Muscle layer of duodenum (tissue), 2 donors: ENCODE measurements around the gene TPH2.

ENCODE experiments used
- H3K27ac ChIP-seq: one replicate; pipeline ENCODE4 v1.7.0; 2013; ENCODE audit warnings: mild to moderate bottlenecking, low read length
- H3K27me3 ChIP-seq: one replicate; pipeline ENCODE4 v1.7.0; 2013; ENCODE audit warnings: low read depth, mild to moderate bottlenecking, control low read depth, low read length
- H3K36me3 ChIP-seq, 2 donors: one replicate each; pipeline ENCODE4 v1.7.0; 2013; ENCODE audit warnings: low read length in 2 of 2, control low read depth in 1 of 2, mild to moderate bottlenecking in 1 of 2; ENCODE audit not compliant: insufficient read depth in 2 of 2, control insufficient read depth in 1 of 2
- H3K4me1 ChIP-seq, 2 donors: one replicate each; pipeline ENCODE4 v1.7.0; 2013; ENCODE audit warnings: low read length in 2 of 2, mild to moderate bottlenecking in 2 of 2, control low read depth in 1 of 2, moderate library complexity in 1 of 2; ENCODE audit not compliant: insufficient read depth in 2 of 2, control insufficient read depth in 1 of 2
- H3K4me3 ChIP-seq, 2 donors: one replicate each; pipeline ENCODE4 v1.7.0; 2013; ENCODE audit warnings: low read length in 2 of 2, low read depth in 1 of 2, mild to moderate bottlenecking in 1 of 2
- H3K9me3 ChIP-seq, 2 donors: one replicate each; pipeline ENCODE4 v1.7.0; 2013; ENCODE audit warnings: low read length in 2 of 2, control low read depth in 1 of 2, mild to moderate bottlenecking in 1 of 2; ENCODE audit not compliant: control insufficient read depth in 1 of 2
- donor health status: healthy.

The TPH2 gene

GRCh38 chr12:72074065-72074464 is 135.4 kb downstream of the TPH2 start:
- H3K27me3 ChIP-seq, result no peaks in the 10 kb centered on the region
- H3K4me3 ChIP-seq, result no peak overlapping the region
- no peaks in the 10 kb centered on the region for H3K36me3 ChIP-seq
- H3K4me1 ChIP-seq, result no peaks in the 10 kb centered on the region
- H3K27ac ChIP-seq, result no peak overlapping the region
- no peaks in the 10 kb centered on the region for H3K9me3 ChIP-seq

GRCh38 chr12:72074956-72075355 is 136.3 kb downstream of the TPH2 start:
- no peak overlapping the region for H3K4me3 ChIP-seq
- H3K9me3 ChIP-seq, result no peaks in the 10 kb centered on the region
- H3K27ac ChIP-seq, result no peak overlapping the region

DNA sequence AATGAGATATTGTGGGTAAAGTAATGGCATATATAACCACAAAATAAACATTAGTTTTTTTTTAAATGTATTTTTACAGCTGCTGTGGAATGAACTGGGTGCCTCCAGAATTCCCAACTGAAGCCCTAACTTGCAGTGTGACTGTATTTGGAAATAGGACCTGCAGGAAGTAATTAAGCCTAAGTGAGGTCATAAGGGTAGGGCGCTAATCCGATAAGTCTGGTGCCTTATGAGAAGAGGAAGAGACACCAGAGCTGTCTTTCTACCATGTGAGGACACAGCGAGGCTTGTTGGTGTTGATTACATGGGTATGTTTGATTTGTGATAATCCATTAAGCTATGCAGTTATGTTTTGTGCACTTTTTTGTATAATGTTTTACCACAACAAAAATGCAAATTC is 136.8 kb downstream of the TPH2 start:
- Histone ChIP-seq H3K27ac (no peak overlapping the region), H3K9me3 (no peaks in the 10 kb centered on the region), H3K4me3 (no peak overlapping the region), H3K27me3 (no peaks in the 10 kb centered on the region), H3K4me1 (no peaks in the 10 kb centered on the region), H3K36me3 (no peaks in the 10 kb centered on the region)

More at GRCh38 chr12:72074956-72075355, 136.3 kb downstream of the TPH2 start:
- H3K36me3 ChIP-seq, result no peaks in the 10 kb centered on the region
- no peaks in the 10 kb centered on the region for H3K27me3 ChIP-seq
- no peaks in the 10 kb centered on the region for H3K4me1 ChIP-seq

- H3K36me3 ChIP-seq, result no peaks in the 10 kb centered on the region
- no peak overlapping the region for H3K4me3 ChIP-seq
- H3K4me1 ChIP-seq, result no peaks in the 10 kb centered on the region
- H3K9me3 ChIP-seq, result no peaks in the 10 kb centered on the region
- no peaks in the 10 kb centered on the region for H3K27me3 ChIP-seq
- no peak overlapping the region for H3K27ac ChIP-seq
Observed at GRCh38 chr12:72075891-72076557, 137.4 kb downstream of the TPH2 start.

GRCh38 chr12:72076558-72076915 is 137.9 kb downstream of the TPH2 start:
- Histone ChIP-seq H3K27ac (no peak overlapping the region), H3K4me3 (no peak overlapping the region), H3K27me3 (no peaks in the 10 kb centered on the region), H3K36me3 (no peaks in the 10 kb centered on the region), H3K4me1 (no peaks in the 10 kb centered on the region), H3K9me3 (no peaks in the 10 kb centered on the region)

- Histone ChIP-seq H3K9me3 (no peaks in the 10 kb centered on the region), H3K4me1 (no peaks in the 10 kb centered on the region)
Observed at GRCh38 chr12:72077111-72077820, 138.6 kb downstream of the TPH2 start.

DNA sequence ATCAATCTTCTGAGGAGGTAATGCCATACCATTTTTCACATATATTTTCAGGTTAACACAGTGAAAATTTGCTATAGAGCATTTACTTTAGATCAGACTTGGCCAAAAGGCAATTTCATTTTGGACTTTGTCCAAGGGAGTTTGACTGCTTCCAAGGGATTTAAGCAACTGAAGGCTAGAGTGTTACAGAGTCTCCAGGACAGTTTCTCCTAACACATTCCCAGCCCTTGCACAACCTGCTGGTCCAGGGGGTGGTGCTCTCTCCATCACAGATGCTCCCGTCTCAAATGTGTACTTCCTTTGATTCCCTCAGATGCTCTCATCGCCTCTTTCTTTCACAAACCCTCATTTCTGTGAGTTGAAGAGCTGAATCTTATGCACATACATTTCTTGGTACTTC is 143.1 kb downstream of the TPH2 start:
- Histone ChIP-seq H3K36me3 (no peaks in the 10 kb centered on the region), H3K9me3 (no peaks in the 10 kb centered on the region)

More at GRCh38 chr12:72077111-72077820, 138.6 kb downstream of the TPH2 start:
- Histone ChIP-seq H3K4me3 (no peak overlapping the region), H3K36me3 (no peaks in the 10 kb centered on the region), H3K27me3 (no peaks in the 10 kb centered on the region), H3K27ac (no peak overlapping the region)

More for the DNA sequence above, 143.1 kb downstream of the TPH2 start:
- H3K27ac ChIP-seq, result no peak overlapping the region
- no peak overlapping the region for H3K4me3 ChIP-seq
- no peaks in the 10 kb centered on the region for H3K27me3 ChIP-seq
- H3K4me1 ChIP-seq, result no peaks in the 10 kb centered on the region
